MM.1S (cell line): ENCODE data around the gene C6orf136.
A peak's percentile ranks its signal among the peaks of the same experiment; 100 is the strongest.

ENCODE experiments used
- DNase-seq: peaks from one replicate; pipeline ENCODE4 v3.0.0-alpha.2; 2015
- H2AFZ ChIP-seq: fragments of 300-600 bp; sonication (generic); 2 replicates; pipeline ENCODE4 v1.6.0; 2016; ENCODE audit warnings: antibody characterized with exemption, low read length
- H3F3A ChIP-seq: fragments of 300-600 bp; sonication (generic); 2 replicates; pipeline ENCODE4 v1.6.1; 2016; ENCODE audit warnings: mild to moderate bottlenecking, antibody characterized with exemption, low read length, moderate library complexity, mixed read lengths; ENCODE audit not compliant: insufficient read depth
- H3K27ac ChIP-seq: fragments of 300-600 bp; sonication (generic); 2 replicates; pipeline ENCODE4 v1.5.1; 2016; ENCODE audit warnings: mild to moderate bottlenecking, low read length
- H3K27me3 ChIP-seq: fragments of 300-600 bp; sonication (generic); replicated peaks from 2 replicates; pipeline ENCODE4 v1.6.0; 2016; ENCODE audit warnings: low read length; ENCODE audit not compliant: insufficient read depth
- H3K36me3 ChIP-seq: fragments of 300-600 bp; sonication (generic); replicated peaks from 2 replicates; pipeline ENCODE4 v1.6.1; 2016; ENCODE audit warnings: mild to moderate bottlenecking, low read length, mixed read lengths; ENCODE audit not compliant: insufficient read depth
- H3K4me1 ChIP-seq: fragments of 300-600 bp; sonication (generic); 2 replicates; pipeline ENCODE4 v1.6.1; 2016; ENCODE audit warnings: low read length, mixed read lengths
- H3K4me2 ChIP-seq: fragments of 300-600 bp; sonication (generic); 2 replicates; pipeline ENCODE4 v1.6.0; 2016; ENCODE audit warnings: low read depth, low read length
- H3K4me3 ChIP-seq: fragments of 300-600 bp; sonication (generic); 2 replicates; pipeline ENCODE4 v1.5.1; 2016; ENCODE audit warnings: low read length, mixed read lengths
- H3K79me2 ChIP-seq: fragments of 300-600 bp; sonication (generic); 2 replicates; pipeline ENCODE4 v1.6.1; 2016; ENCODE audit warnings: mixed run types, low read length, mixed read lengths
- H3K9ac ChIP-seq: fragments of 300-600 bp; sonication (generic); 2 replicates; pipeline ENCODE4 v1.6.1; 2016; ENCODE audit warnings: low read length, mixed read lengths
- H3K9me2 ChIP-seq: fragments of 300-600 bp; sonication (generic); replicated peaks from 2 replicates; pipeline ENCODE4 v1.6.1; 2016; ENCODE audit warnings: mild to moderate bottlenecking, low read length, mixed read lengths; ENCODE audit not compliant: insufficient read depth
- H3K9me3 ChIP-seq: fragments of 300-600 bp; sonication (generic); replicated peaks from 2 replicates; pipeline ENCODE4 v1.6.1; 2016; ENCODE audit warnings: mild to moderate bottlenecking, low read length, mixed read lengths; ENCODE audit not compliant: insufficient read depth
- H4K20me1 ChIP-seq: fragments of 300-600 bp; sonication (generic); 2 replicates; pipeline ENCODE4 v1.6.1; 2016; ENCODE audit warnings: mild to moderate bottlenecking, low read length, moderate library complexity, mixed read lengths; ENCODE audit not compliant: insufficient read depth
- CTCF ChIP-seq: fragments of 300-600 bp; sonication (generic); IDR thresholded peaks from 2 replicates; pipeline ENCODE4 v1.5.1; 2016; ENCODE audit warnings: antibody characterized with exemption, low read length, mixed read lengths
- EZH2 ChIP-seq: fragments of 300-600 bp; sonication (generic); optimal IDR thresholded peaks from 2 replicates; pipeline ENCODE3; 2017; ENCODE audit warnings: low read depth, mild to moderate bottlenecking, antibody characterized with exemption, low read length, mixed read lengths
- EZH2phosphoT487 ChIP-seq: fragments of 300-600 bp; sonication (generic); IDR thresholded peaks from 2 replicates; pipeline ENCODE4 v1.6.1; 2018; ENCODE audit warnings: antibody characterized with exemption, low read length

The C6orf136 gene

GRCh38 chr6:30670760-30671527, 24.0 kb downstream of the C6orf136 start:
- H3K27me3 ChIP-seq, result no peaks in the 10 kb centered on the region
- DNase-seq, result no peak
- H3K79me2 ChIP-seq, result peaks cover 25% of the 10 kb centered on the region
- TF ChIP-seq CTCF (no peak), EZH2phosphoT487 (no peak), EZH2 (no peak)
- no peak overlapping the region for H3K9ac ChIP-seq
- no peaks in the 10 kb centered on the region for H4K20me1 ChIP-seq
- H3F3A ChIP-seq, result 0 out of 2 replicates have a peak, but pooled peaks cover 2% of the 10 kb centered on the region
- no peaks in the 10 kb centered on the region for H3K9me3 ChIP-seq
- H2AFZ ChIP-seq, result no peak overlapping the region
- no peak overlapping the region for H3K27ac ChIP-seq
- H3K36me3 ChIP-seq, result no peaks in the 10 kb centered on the region
- no peaks in the 10 kb centered on the region for H3K4me1 ChIP-seq
- no peak overlapping the region for H3K4me2 ChIP-seq
- H3K4me3 ChIP-seq, result no peak overlapping the region
- no peaks in the 10 kb centered on the region for H3K9me2 ChIP-seq

GRCh38 chr6:30672445-30673253, 25.7 kb downstream of the C6orf136 start, which contains the start of gene DHX16:
Gene DHX16 (minus strand): TSS chr6:30673006. CDS start chr6:30672841, 165 bp downstream.
- H3K27ac ChIP-seq, result peak within 1 kb of the TSS; percentile 19; the same call in 1 of the 2 replicates
- H3K9me3 ChIP-seq, result no peaks in the 10 kb centered on the region
- peak; percentile 93 for DNase-seq
- 0 out of 2 replicates have a peak, but pooled peaks cover 9% of the 10 kb centered on the region for H3F3A ChIP-seq
- H3K79me2 ChIP-seq, result peaks cover 25% of the 10 kb centered on the region
- peak within 1 kb of the TSS; percentile 92 for H3K4me3 ChIP-seq
- peak within 1 kb of the TSS; percentile 68 for H3K4me2 ChIP-seq
- TF ChIP-seq EZH2 (no peak), EZH2phosphoT487 (no peak), CTCF (peak; percentile 86)
- H3K9me2 ChIP-seq, result no peaks in the 10 kb centered on the region
- 0 out of 2 replicates have a peak, but pooled peaks cover 3% of the 10 kb centered on the region for H3K36me3 ChIP-seq
- H3K4me1 ChIP-seq, result no peaks in the 10 kb centered on the region
- no peaks in the 10 kb centered on the region for H4K20me1 ChIP-seq
- H3K27me3 ChIP-seq, result no peaks in the 10 kb centered on the region
- peak within 1 kb of the TSS; percentile 76 for H2AFZ ChIP-seq
- H3K9ac ChIP-seq, result peak within 1 kb of the TSS; percentile 65; the same call in 1 of the 2 replicates

- H3K9me2 ChIP-seq, result no peaks in the 10 kb centered on the region
- H3K36me3 ChIP-seq, result 0 out of 2 replicates have a peak, but pooled peaks cover 3% of the 10 kb centered on the region
- H4K20me1 ChIP-seq, result no peaks in the 10 kb centered on the region
- no peaks in the 10 kb centered on the region for H3K27me3 ChIP-seq
- H3K4me1 ChIP-seq, result peaks cover 18% of the 10 kb centered on the region
- no peak overlapping the region for H3K4me3 ChIP-seq
- no peak overlapping the region for H3K9ac ChIP-seq
- no peak overlapping the region for H3K4me2 ChIP-seq
- no peak overlapping the region for H3K27ac ChIP-seq
- TF ChIP-seq EZH2phosphoT487 (no peak), CTCF (no peak), EZH2 (no peak)
- no peak for DNase-seq
- H2AFZ ChIP-seq, result no peak overlapping the region
- no peaks in the 10 kb centered on the region for H3K9me3 ChIP-seq
- H3K79me2 ChIP-seq, result peaks cover 47% of the 10 kb centered on the region
- H3F3A ChIP-seq, result peaks cover 13% of the 10 kb centered on the region
Observed at GRCh38 chr6:30676660-30677285, 29.8 kb downstream of the C6orf136 start.
